Measurements from ENCODE around the gene RAP1GAP. TPM values are rescaled to one million over a fixed set of nuclear protein-coding genes. Genes with fewer than 3 reads are reported as not detected.

Gene RAP1GAP
- total and polyA plus RNA-seq, 2 of the 13 experiments (the other 11 are each of a cell fraction or from before 2014, with no cell fraction given): 11.9 to 37.5 TPM

DNA sequence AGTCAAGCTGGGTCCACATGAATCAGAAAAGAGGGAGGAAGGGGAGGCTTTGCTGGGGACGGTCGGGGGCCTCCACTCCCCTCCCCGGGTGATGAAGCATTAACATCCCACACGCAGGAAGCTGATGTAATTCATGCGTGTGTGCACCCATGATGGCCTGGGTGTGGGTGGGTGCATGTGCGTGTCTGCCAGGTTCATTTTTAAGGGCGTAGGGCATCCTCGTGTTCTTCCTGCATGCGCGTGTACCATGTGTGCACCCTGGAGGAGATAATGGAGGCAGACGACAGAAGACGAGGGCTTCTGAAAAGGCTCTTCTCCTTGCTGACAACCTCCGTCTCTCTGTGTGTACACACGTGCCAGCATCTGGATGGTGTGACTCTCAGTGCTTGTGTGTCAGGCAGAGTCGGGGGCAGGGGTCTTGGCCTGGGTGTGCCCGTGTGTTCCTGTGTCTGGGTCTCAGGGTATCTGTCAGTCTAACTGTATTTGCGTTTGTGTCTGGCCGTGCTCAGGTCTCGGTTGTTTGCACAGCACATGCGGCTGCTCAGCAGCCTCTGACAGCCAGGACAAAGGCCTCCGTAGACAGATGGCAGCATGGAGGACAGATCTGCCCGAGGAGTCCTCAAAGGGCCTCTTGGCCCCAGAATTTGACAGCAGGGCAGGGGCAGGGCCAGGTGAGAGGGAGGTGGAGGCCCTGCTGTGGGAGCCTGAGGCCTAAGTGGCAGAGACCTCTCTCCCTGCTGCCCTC is 2.4 kb downstream of the RAP1GAP start (continued):
- 0 out of 2 replicates have a peak, but pooled peaks have one; percentile 40 for TF ChIP-seq KDM5B (CRISPR knock-in tag; IDR thresholded peaks at IDR 0.05; ENCODE audit: borderline replicate concordance)
- no peak for TF ChIP-seq SIX4 (CRISPR knock-in tag; IDR thresholded peaks at IDR 0.05)
- TF ChIP-seq SETDB1 (CRISPR knock-in tag; IDR thresholded peaks at IDR 0.05; ENCODE audit: borderline replicate concordance): no peak
- TF ChIP-seq, protein P1, sequence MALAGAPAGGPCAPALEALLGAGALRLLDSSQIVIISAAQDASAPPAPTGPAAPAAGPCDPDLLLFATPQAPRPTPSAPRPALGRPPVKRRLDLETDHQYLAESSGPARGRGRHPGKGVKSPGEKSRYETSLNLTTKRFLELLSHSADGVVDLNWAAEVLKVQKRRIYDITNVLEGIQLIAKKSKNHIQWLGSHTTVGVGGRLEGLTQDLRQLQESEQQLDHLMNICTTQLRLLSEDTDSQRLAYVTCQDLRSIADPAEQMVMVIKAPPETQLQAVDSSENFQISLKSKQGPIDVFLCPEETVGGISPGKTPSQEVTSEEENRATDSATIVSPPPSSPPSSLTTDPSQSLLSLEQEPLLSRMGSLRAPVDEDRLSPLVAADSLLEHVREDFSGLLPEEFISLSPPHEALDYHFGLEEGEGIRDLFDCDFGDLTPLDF (CRISPR knock-in tag; IDR thresholded peaks at IDR 0.05): no peak
- TF ChIP-seq NFATC3 (CRISPR knock-in tag; IDR thresholded peaks at IDR 0.05): no peak
- TF ChIP-seq, protein P2, sequence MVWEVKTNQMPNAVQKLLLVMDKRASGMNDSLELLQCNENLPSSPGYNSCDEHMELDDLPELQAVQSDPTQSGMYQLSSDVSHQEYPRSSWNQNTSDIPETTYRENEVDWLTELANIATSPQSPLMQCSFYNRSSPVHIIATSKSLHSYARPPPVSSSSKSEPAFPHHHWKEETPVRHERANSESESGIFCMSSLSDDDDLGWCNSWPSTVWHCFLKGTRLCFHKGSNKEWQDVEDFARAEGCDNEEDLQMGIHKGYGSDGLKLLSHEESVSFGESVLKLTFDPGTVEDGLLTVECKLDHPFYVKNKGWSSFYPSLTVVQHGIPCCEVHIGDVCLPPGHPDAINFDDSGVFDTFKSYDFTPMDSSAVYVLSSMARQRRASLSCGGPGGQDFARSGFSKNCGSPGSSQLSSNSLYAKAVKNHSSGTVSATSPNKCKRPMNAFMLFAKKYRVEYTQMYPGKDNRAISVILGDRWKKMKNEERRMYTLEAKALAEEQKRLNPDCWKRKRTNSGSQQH (CRISPR knock-in tag; IDR thresholded peaks at IDR 0.05; ENCODE audit: low read depth): 0 out of 2 replicates have a peak, but pooled peaks have one; percentile 75
- TF ChIP-seq DR1 (CRISPR knock-in tag; IDR thresholded peaks at IDR 0.05): no peak
- TF ChIP-seq REXO4 (CRISPR knock-in tag; IDR thresholded peaks at IDR 0.05; ENCODE audit: borderline replicate concordance): 0 out of 2 replicates have a peak, but pooled peaks have one; percentile 19
- TF ChIP-seq ZNF598 (CRISPR knock-in tag; IDR thresholded peaks at IDR 0.05; ENCODE audit: borderline replicate concordance): no peak
- peak; percentile 14; the same call in 1 of the 2 replicates for TF ChIP-seq BCL6 (CRISPR knock-in tag; IDR thresholded peaks at IDR 0.05)
- TF ChIP-seq HOXA3 (CRISPR knock-in tag; IDR thresholded peaks at IDR 0.05): peak; percentile 61
- TF ChIP-seq, protein P3, sequence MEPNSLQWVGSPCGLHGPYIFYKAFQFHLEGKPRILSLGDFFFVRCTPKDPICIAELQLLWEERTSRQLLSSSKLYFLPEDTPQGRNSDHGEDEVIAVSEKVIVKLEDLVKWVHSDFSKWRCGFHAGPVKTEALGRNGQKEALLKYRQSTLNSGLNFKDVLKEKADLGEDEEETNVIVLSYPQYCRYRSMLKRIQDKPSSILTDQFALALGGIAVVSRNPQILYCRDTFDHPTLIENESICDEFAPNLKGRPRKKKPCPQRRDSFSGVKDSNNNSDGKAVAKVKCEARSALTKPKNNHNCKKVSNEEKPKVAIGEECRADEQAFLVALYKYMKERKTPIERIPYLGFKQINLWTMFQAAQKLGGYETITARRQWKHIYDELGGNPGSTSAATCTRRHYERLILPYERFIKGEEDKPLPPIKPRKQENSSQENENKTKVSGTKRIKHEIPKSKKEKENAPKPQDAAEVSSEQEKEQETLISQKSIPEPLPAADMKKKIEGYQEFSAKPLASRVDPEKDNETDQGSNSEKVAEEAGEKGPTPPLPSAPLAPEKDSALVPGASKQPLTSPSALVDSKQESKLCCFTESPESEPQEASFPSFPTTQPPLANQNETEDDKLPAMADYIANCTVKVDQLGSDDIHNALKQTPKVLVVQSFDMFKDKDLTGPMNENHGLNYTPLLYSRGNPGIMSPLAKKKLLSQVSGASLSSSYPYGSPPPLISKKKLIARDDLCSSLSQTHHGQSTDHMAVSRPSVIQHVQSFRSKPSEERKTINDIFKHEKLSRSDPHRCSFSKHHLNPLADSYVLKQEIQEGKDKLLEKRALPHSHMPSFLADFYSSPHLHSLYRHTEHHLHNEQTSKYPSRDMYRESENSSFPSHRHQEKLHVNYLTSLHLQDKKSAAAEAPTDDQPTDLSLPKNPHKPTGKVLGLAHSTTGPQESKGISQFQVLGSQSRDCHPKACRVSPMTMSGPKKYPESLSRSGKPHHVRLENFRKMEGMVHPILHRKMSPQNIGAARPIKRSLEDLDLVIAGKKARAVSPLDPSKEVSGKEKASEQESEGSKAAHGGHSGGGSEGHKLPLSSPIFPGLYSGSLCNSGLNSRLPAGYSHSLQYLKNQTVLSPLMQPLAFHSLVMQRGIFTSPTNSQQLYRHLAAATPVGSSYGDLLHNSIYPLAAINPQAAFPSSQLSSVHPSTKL (CRISPR knock-in tag; IDR thresholded peaks at IDR 0.05): peak; percentile 29; the same call in 1 of the 2 replicates
- TF ChIP-seq, protein P4, sequence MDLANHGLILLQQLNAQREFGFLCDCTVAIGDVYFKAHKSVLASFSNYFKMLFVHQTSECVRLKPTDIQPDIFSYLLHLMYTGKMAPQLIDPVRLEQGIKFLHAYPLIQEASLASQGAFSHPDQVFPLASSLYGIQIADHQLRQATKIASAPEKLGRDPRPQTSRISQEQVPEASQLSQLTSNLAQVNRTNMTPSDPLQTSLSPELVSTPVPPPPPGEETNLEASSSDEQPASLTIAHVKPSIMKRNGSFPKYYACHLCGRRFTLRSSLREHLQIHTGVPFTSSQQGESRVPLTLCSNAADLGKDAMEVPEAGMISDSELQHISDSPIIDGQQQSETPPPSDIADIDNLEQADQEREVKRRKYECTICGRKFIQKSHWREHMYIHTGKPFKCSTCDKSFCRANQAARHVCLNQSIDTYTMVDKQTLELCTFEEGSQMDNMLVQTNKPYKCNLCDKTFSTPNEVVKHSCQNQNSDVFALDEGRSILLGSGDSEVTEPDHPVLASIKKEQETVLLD (CRISPR knock-in tag; IDR thresholded peaks at IDR 0.05; ENCODE audit: low read depth): no peak
- peak; percentile 19 for TF ChIP-seq XRCC5 (optimal IDR thresholded peaks at IDR 0.05; ENCODE audit: low read length)
- TF ChIP-seq MTA3 (CRISPR knock-in tag; IDR thresholded peaks at IDR 0.05): no peak
- peak; percentile 14; the same call in 1 of the 2 replicates for TF ChIP-seq ZNF768 (CRISPR knock-in tag; IDR thresholded peaks at IDR 0.05)
- TF ChIP-seq ZNF510 (CRISPR knock-in tag; IDR thresholded peaks at IDR 0.05; ENCODE audit: low read depth): no peak
- no peak for TF ChIP-seq SIX1 (CRISPR knock-in tag; IDR thresholded peaks at IDR 0.05; ENCODE audit: borderline replicate concordance)
- peak; percentile 61 for TF ChIP-seq ZFY (CRISPR knock-in tag; IDR thresholded peaks at IDR 0.05)
- TF ChIP-seq, protein P5, sequence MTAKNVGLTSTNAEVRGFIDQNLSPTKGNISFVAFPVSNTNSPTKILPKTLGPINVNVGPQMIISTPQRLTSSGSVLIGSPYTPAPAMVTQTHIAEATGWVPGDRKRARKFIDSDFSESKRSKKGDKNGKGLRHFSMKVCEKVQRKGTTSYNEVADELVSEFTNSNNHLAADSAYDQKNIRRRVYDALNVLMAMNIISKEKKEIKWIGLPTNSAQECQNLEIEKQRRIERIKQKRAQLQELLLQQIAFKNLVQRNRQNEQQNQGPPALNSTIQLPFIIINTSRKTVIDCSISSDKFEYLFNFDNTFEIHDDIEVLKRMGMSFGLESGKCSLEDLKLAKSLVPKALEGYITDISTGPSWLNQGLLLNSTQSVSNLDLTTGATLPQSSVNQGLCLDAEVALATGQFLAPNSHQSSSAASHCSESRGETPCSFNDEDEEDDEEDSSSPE (CRISPR knock-in tag; IDR thresholded peaks at IDR 0.05): 0 out of 2 replicates have a peak, but pooled peaks have one; percentile 21

Measured in HepG2 (cell line).